GM21528 (cell line): Measurements from ENCODE around the gene PPP1R12B.
"Not testable (repeated sequence)": the region's sequence is repeated elsewhere in the genome, so short reads cannot be mapped to it uniquely, and the experiment has no call there.

Source experiments
- ATAC-seq: cut with Tn5 transposase; IDR thresholded peaks from one replicate; pipeline ENCODE4 v1.9.1; 2021; ENCODE audit warnings: mild to moderate bottlenecking, moderate library complexity; ENCODE audit not compliant: unreplicated experiment, low FRiP score

The PPP1R12B gene

GRCh38 chr1:202434059-202434458 is 85.6 kb downstream of the PPP1R12B start:
- no peak for ATAC-seq

GRCh38 chr1:202438393-202439174 is 90.1 kb downstream of the PPP1R12B start:
- no peak for ATAC-seq

GRCh38 chr1:202439308-202439707 is 90.8 kb downstream of the PPP1R12B start:
- no peak for ATAC-seq

GRCh38 chr1:202448140-202448539 is 99.6 kb downstream of the PPP1R12B start:
- ATAC-seq, result not testable (repeated sequence)

- not testable (repeated sequence) for ATAC-seq
These were observed 103.1 kb downstream of the PPP1R12B start for GRCh38 chr1:202451641-202452040.

GRCh38 chr1:202452508-202452907 is 104.0 kb downstream of the PPP1R12B start:
- ATAC-seq, result no peak

- not testable (repeated sequence) for ATAC-seq
These were observed 108.1 kb downstream of the PPP1R12B start for GRCh38 chr1:202456372-202457169.

GRCh38 chr1:202458651-202459050 is 110.2 kb downstream of the PPP1R12B start:
- ATAC-seq, result not testable (repeated sequence)

- ATAC-seq, result not testable (repeated sequence)
These were observed 111.1 kb downstream of the PPP1R12B start for GRCh38 chr1:202459470-202460142.

- not testable (repeated sequence) for ATAC-seq
These were observed 111.6 kb downstream of the PPP1R12B start for GRCh38 chr1:202460143-202460495.

GRCh38 chr1:202462342-202463076 is 114.0 kb downstream of the PPP1R12B start:
- no peak for ATAC-seq

GRCh38 chr1:202464153-202464742 is 115.7 kb downstream of the PPP1R12B start:
- ATAC-seq, result not testable (repeated sequence)

GRCh38 chr1:202465644-202466270 is 117.3 kb downstream of the PPP1R12B start:
- not testable (repeated sequence) for ATAC-seq

- not testable (repeated sequence) for ATAC-seq
These were observed 117.8 kb downstream of the PPP1R12B start for GRCh38 chr1:202466339-202466738.

GRCh38 chr1:202467381-202467780 is 118.9 kb downstream of the PPP1R12B start:
- ATAC-seq, result not testable (repeated sequence)

- not testable (repeated sequence) for ATAC-seq
These were observed 120.2 kb downstream of the PPP1R12B start for GRCh38 chr1:202468695-202469094.

GRCh38 chr1:202469123-202469522 is 120.6 kb downstream of the PPP1R12B start:
- ATAC-seq, result not testable (repeated sequence)

GRCh38 chr1:202471246-202471645 is 122.7 kb downstream of the PPP1R12B start:
- ATAC-seq, result no peak

GRCh38 chr1:202472347-202473124 is 124.0 kb downstream of the PPP1R12B start:
- ATAC-seq, result not testable (repeated sequence)
